ENCODE data around the gene APBA1. TPM values are rescaled to one million over a fixed set of nuclear protein-coding genes. Genes with fewer than 3 reads are reported as not detected.

APBA1 gene
- total RNA-seq, 2 experiments from 2014 or later: 0.47 to 1.4 TPM

- TF ChIP-seq CTCF (IDR thresholded peaks at IDR 0.05): no peak
- no peak for DNase-seq
- Histone ChIP-seq H3K9me3 (ENCODE audit: control insufficient read depth in 1 of 2, insufficient read depth in 1 of 2, low read length in 2 of 2) (no peaks in the 10 kb centered on the region), H3K4me3 (ENCODE audit: low read length) (no peak overlapping the region), H3K27ac (ENCODE audit: low read depth in 1 of 2, low read length in 2 of 2) (no peak overlapping the region), H3K4me1 (ENCODE audit: insufficient read depth, low read length) (no peaks in the 10 kb centered on the region), H3K27me3 (ENCODE audit: control insufficient read depth in 1 of 2, insufficient read depth in 2 of 2, low read length in 2 of 2) (no peaks in the 10 kb centered on the region), H3K36me3 (ENCODE audit: insufficient read depth, low read length) (no peaks in the 10 kb centered on the region)
- Mint-ChIP-seq H3K4me1 (ENCODE audit: low read depth) (no peaks in the 10 kb centered on the region), H3K27ac (no peak overlapping the region), H3K9me3 (no peaks in the 10 kb centered on the region), H3K4me3 (no peak overlapping the region), H3K27me3 (no peaks in the 10 kb centered on the region), H3K36me3 (ENCODE audit: low read depth) (no peaks in the 10 kb centered on the region)
- intact Hi-C loops (cut with DNase I, micrococcal nuclease): no loop called here
- ATAC-seq (ENCODE audit: poor library complexity): no peak
- CTCF ChIA-PET: no interaction called here
- POLR2A ChIA-PET: no interaction called here
Observed at GRCh38 chr9:69456201-69456600, 216.0 kb downstream of the APBA1 start.

- H3K4me1 ChIP-seq (ENCODE audit: insufficient read depth, low read length): no peaks in the 10 kb centered on the region
- no peak for TF ChIP-seq CTCF (IDR thresholded peaks at IDR 0.05)
- intact Hi-C loops (cut with DNase I, micrococcal nuclease): no loop called here
- POLR2A ChIA-PET: no interaction called here
- H3K27me3 ChIP-seq (ENCODE audit: control insufficient read depth in 1 of 2, insufficient read depth in 2 of 2, low read length in 2 of 2): no peaks in the 10 kb centered on the region
- H3K27ac ChIP-seq (ENCODE audit: low read depth in 1 of 2, low read length in 2 of 2): no peak overlapping the region
- no peak overlapping the region for H3K27ac Mint-ChIP-seq
- no peaks in the 10 kb centered on the region for H3K36me3 Mint-ChIP-seq (ENCODE audit: low read depth)
- H3K9me3 ChIP-seq (ENCODE audit: control insufficient read depth in 1 of 2, insufficient read depth in 1 of 2, low read length in 2 of 2): no peaks in the 10 kb centered on the region
- H3K4me1 Mint-ChIP-seq (ENCODE audit: low read depth): no peaks in the 10 kb centered on the region
- no peaks in the 10 kb centered on the region for H3K36me3 ChIP-seq (ENCODE audit: insufficient read depth, low read length)
- no peak overlapping the region for H3K4me3 ChIP-seq (ENCODE audit: low read length)
- H3K9me3 Mint-ChIP-seq: no peaks in the 10 kb centered on the region
- no peak for ATAC-seq (ENCODE audit: poor library complexity)
- DNase-seq: no peak
- CTCF ChIA-PET: no interaction called here
- no peak overlapping the region for H3K4me3 Mint-ChIP-seq
- H3K27me3 Mint-ChIP-seq: no peaks in the 10 kb centered on the region
Observed at GRCh38 chr9:69455311-69455710, 216.9 kb downstream of the APBA1 start.

GRCh38 chr9:69454321-69454720, 217.8 kb downstream of the APBA1 start:
- DNase-seq (no peak), ATAC-seq (ENCODE audit: poor library complexity) (no peak)
- Mint-ChIP-seq H3K36me3 (ENCODE audit: low read depth) (no peaks in the 10 kb centered on the region), H3K27ac (no peak overlapping the region), H3K4me3 (no peak overlapping the region), H3K4me1 (ENCODE audit: low read depth) (no peaks in the 10 kb centered on the region), H3K9me3 (no peaks in the 10 kb centered on the region), H3K27me3 (no peaks in the 10 kb centered on the region)
- intact Hi-C loops (cut with DNase I, micrococcal nuclease): no loop called here
- ChIA-PET CTCF (no interaction called here), POLR2A (no interaction called here)
- no peak for TF ChIP-seq CTCF (IDR thresholded peaks at IDR 0.05)
- Histone ChIP-seq H3K4me1 (ENCODE audit: insufficient read depth, low read length) (no peaks in the 10 kb centered on the region), H3K9me3 (ENCODE audit: control insufficient read depth in 1 of 2, insufficient read depth in 1 of 2, low read length in 2 of 2) (no peaks in the 10 kb centered on the region), H3K36me3 (ENCODE audit: insufficient read depth, low read length) (no peaks in the 10 kb centered on the region), H3K4me3 (ENCODE audit: low read length) (no peak overlapping the region), H3K27ac (ENCODE audit: low read depth in 1 of 2, low read length in 2 of 2) (no peak overlapping the region), H3K27me3 (ENCODE audit: control insufficient read depth in 1 of 2, insufficient read depth in 2 of 2, low read length in 2 of 2) (no peaks in the 10 kb centered on the region)

Measured in CD4-positive, alpha-beta T cell (primary cell).